Endothelial cell of umbilical vein (primary cell): ENCODE results near the gene LRSAM1.

Source experiments
- EZH2 ChIP-seq: IDR thresholded peaks from 2 replicates; pipeline ENCODE4 v1.6.1; 2012; ENCODE audit warnings: borderline replicate concordance, low read depth, mild to moderate bottlenecking, moderate library complexity, low read length, inconsistent platforms; ENCODE audit not compliant: severe bottlenecking
- JUN ChIP-seq: IDR thresholded peaks from 2 replicates; pipeline ENCODE4 v1.6.1; 2011; ENCODE audit warnings: borderline replicate concordance, low read depth; ENCODE audit not compliant: insufficient read length, insufficient read depth
- POLR2A ChIP-seq: IDR thresholded peaks from 2 replicates; pipeline ENCODE4 v1.6.1; 2012; ENCODE audit warnings: low read depth, mild to moderate bottlenecking, control low read depth, low read length
- TF ChIP-seq, protein P1 (sequence below), 2 donors: IDR thresholded peaks; 1 replicate in 1 of 2; 2 replicates in 1 of 2; pipeline ENCODE4 v1.5.1; 2011; ENCODE audit warnings: low read length in 2 of 2, mild to moderate bottlenecking in 2 of 2, moderate library complexity in 2 of 2, control low read depth in 1 of 2, inconsistent platforms in 1 of 2, low read depth in 1 of 2; ENCODE audit not compliant: insufficient read depth in 1 of 2; ENCODE audit errors: extremely low read depth in 1 of 2

DNA sequence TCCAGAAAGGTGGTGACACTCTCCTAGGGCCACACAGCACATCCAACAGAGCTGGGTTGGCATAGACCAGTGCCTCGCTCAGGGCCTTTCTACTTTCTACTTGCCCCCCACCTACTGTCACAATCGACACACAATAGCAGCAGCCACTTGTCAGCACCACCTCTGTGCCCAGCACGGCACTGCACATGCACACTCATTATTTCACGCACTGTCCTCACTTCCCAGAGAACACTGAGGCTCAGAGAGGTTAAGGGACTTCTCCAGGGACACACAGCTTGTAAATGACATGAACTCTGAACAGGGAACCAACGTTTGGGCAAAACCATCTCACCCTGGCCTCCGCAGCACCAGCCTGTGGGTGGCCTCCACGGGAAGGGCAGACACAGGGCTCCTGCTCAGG is 89.9 kb downstream of the LRSAM1 start:
- no peak for TF ChIP-seq POLR2A
- TF ChIP-seq EZH2 = no peak
- TF ChIP-seq, protein P1, sequence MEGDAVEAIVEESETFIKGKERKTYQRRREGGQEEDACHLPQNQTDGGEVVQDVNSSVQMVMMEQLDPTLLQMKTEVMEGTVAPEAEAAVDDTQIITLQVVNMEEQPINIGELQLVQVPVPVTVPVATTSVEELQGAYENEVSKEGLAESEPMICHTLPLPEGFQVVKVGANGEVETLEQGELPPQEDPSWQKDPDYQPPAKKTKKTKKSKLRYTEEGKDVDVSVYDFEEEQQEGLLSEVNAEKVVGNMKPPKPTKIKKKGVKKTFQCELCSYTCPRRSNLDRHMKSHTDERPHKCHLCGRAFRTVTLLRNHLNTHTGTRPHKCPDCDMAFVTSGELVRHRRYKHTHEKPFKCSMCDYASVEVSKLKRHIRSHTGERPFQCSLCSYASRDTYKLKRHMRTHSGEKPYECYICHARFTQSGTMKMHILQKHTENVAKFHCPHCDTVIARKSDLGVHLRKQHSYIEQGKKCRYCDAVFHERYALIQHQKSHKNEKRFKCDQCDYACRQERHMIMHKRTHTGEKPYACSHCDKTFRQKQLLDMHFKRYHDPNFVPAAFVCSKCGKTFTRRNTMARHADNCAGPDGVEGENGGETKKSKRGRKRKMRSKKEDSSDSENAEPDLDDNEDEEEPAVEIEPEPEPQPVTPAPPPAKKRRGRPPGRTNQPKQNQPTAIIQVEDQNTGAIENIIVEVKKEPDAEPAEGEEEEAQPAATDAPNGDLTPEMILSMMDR (IDR thresholded peaks at IDR 0.05; ENCODE audit: extremely low read depth in 1 of 2, insufficient read depth in 1 of 2, low read depth in 1 of 2, low read length in 2 of 2) = no peak
- TF ChIP-seq JUN = no peak
